Measurements from ENCODE around the gene NKD1.

NKD1 gene

GRCh38 chr16:50653633-50654519, 105.7 kb downstream of the NKD1 start:
- DNase-seq: no peak

- no peak for DNase-seq
Observed at GRCh38 chr16:50655558-50656055, 107.4 kb downstream of the NKD1 start.

- no peak for DNase-seq
Observed at GRCh38 chr16:50657241-50657640, 109.0 kb downstream of the NKD1 start.

- DNase-seq: no peak
Observed at GRCh38 chr16:50659806-50660205, 111.6 kb downstream of the NKD1 start.

GRCh38 chr16:50662306-50662940, 114.2 kb downstream of the NKD1 start:
- no peak for DNase-seq

- DNase-seq: no peak
Observed at GRCh38 chr16:50664270-50664669, 116.1 kb downstream of the NKD1 start.

- peak; percentile 58 to 69 (median 68) for DNase-seq
Observed at GRCh38 chr16:50665128-50665878, 117.1 kb downstream of the NKD1 start.

GRCh38 chr16:50666658-50667496, 118.7 kb downstream of the NKD1 start:
- peak in 2 of 5 experiments; percentile 16 to 84 for DNase-seq

- peak in 1 of 5 experiments; percentile 66 for DNase-seq
Observed at GRCh38 chr16:50667497-50668367, 119.5 kb downstream of the NKD1 start.

GRCh38 chr16:50668368-50669008, 120.3 kb downstream of the NKD1 start:
- no peak for DNase-seq

- DNase-seq: no peak
Observed at GRCh38 chr16:50669741-50670140, 121.5 kb downstream of the NKD1 start.

GRCh38 chr16:50670476-50670875, 122.3 kb downstream of the NKD1 start:
- DNase-seq: no peak

GRCh38 chr16:50671644-50672260, 123.6 kb downstream of the NKD1 start:
- peak in 3 of 5 experiments; percentile 28 to 75 (median 33) for DNase-seq

- no peak for DNase-seq
Observed at GRCh38 chr16:50673496-50674275, 125.5 kb downstream of the NKD1 start.

- DNase-seq: no peak
Observed at GRCh38 chr16:50674831-50675230, 126.6 kb downstream of the NKD1 start.

- DNase-seq: no peak
Observed at GRCh38 chr16:50675686-50676610, 127.8 kb downstream of the NKD1 start.

- no peak for DNase-seq
Observed at GRCh38 chr16:50676684-50677225, 128.6 kb downstream of the NKD1 start.

- DNase-seq: no peak
Observed at GRCh38 chr16:50677351-50677750, 129.2 kb downstream of the NKD1 start.
